BE2C (cell line): ENCODE measurements around the gene THYN1.
"Not testable (repeated sequence)": the region's sequence is repeated elsewhere in the genome, so short reads cannot be mapped to it uniquely, and the experiment has no call there.

ENCODE experiments used
- DNase-seq: peaks from one replicate; pipeline ENCODE4 v3.0.0-alpha.2; 2020
- H3K27me3 ChIP-seq: fragments of 250-450 bp; sonication (Bioruptor Pico); 2 replicates; pipeline ENCODE4 v1.5.1; 2020; ENCODE audit warnings: mild to moderate bottlenecking
- H3K36me3 ChIP-seq: fragments of 250-450 bp; sonication (Bioruptor Pico); 2 replicates; pipeline ENCODE4 v1.5.1; 2020; ENCODE audit warnings: mild to moderate bottlenecking
- H3K4me1 ChIP-seq: fragments of 250-450 bp; sonication (Bioruptor Pico); 2 replicates; pipeline ENCODE4 v1.5.1; 2020
- H3K4me3 ChIP-seq: 2 replicates; pipeline ENCODE4 v1.5.1; 2011; ENCODE audit warnings: low read depth, low read length
- H3K9me3 ChIP-seq: fragments of 250-450 bp; sonication (Bioruptor Pico); 2 replicates; pipeline ENCODE4 v1.5.1; 2020
- TF ChIP-seq, protein P1 (sequence below): IDR thresholded peaks from 2 replicates; pipeline ENCODE4 v1.5.1; 2012; ENCODE audit warnings: mild to moderate bottlenecking, low read depth, low read length

THYN1 gene

DNA sequence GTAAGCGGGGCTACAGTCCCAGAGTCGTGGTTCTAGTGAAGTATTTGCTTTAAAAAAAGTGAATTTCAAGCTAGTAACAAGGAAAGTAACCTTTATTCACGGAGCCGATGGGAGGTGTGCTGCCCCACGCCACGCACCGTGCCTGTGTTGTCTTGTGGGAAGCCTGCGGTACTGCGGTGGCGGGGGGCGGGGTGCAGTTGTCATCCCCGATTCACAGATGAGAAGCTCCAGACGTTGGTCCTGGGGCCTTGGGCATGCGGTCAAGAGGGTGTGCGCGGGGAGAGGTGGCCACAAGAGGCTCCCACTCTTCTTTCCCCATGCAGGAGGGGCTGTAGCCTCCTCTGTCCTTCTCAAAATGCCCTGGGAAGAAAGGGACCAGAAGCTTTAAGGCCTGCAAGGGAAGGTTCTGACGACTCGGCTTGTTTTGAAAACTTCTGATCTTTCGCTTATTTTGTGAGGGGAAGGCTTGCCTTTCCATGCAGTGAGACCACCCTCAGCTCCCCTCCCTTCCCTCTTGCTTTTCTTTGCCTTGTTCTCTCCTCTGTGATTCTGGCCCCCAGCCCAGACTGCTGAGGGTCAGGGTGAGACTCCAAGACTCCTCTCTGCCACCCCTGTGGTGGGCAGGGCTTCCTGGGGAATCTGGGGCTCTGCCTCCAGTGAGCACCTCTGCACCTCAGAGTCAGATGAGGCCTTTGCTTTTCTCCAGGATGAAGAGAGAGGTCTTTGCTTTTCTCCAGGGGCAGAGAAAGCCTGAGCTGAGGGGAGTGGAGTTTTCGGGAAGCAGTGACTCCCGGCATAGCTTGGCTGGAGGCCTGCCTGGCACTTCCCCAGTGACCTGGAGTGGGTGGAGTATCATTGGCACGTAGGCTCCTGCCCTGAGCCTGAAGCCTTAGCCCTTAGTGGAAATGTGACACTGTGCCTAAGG lies 29.2 kb upstream of the THYN1 start:
- Histone ChIP-seq H3K36me3 (no peaks in the 10 kb centered on the region), H3K4me1 (no peaks in the 10 kb centered on the region), H3K4me3 (no peak overlapping the region), H3K27me3 (peaks cover 33% of the 10 kb centered on the region), H3K9me3 (no peaks in the 10 kb centered on the region)
- TF ChIP-seq, protein P1, sequence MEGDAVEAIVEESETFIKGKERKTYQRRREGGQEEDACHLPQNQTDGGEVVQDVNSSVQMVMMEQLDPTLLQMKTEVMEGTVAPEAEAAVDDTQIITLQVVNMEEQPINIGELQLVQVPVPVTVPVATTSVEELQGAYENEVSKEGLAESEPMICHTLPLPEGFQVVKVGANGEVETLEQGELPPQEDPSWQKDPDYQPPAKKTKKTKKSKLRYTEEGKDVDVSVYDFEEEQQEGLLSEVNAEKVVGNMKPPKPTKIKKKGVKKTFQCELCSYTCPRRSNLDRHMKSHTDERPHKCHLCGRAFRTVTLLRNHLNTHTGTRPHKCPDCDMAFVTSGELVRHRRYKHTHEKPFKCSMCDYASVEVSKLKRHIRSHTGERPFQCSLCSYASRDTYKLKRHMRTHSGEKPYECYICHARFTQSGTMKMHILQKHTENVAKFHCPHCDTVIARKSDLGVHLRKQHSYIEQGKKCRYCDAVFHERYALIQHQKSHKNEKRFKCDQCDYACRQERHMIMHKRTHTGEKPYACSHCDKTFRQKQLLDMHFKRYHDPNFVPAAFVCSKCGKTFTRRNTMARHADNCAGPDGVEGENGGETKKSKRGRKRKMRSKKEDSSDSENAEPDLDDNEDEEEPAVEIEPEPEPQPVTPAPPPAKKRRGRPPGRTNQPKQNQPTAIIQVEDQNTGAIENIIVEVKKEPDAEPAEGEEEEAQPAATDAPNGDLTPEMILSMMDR: no peak
- DNase-seq: no peak

DNA sequence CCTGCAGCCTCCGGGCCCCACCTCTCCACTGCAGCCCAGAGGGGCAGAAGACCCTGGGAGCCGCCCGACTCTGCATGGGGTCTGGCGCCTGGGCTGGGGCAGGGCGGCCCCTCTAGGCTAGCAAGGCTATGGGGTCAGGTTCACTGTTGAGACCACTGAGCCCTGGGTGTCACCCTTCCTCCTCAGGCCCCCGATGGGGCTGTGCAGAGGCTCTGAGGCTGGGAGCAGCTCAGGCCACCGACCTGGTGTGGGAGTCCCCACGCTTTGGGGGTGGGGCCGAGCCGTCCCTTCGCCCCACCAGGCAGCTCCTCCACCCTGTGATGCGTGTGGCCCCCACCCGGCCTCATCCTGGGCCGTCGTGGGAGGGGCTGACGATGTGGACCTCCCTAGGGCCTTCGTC lies 28.5 kb upstream of the THYN1 start:
- H3K9me3 ChIP-seq, H3K4me3 ChIP-seq, H3K36me3 ChIP-seq, H3K4me1 ChIP-seq, DNase-seq: not testable (repeated sequence)
- H3K27me3 ChIP-seq: peaks cover 40% of the 10 kb centered on the region

DNA sequence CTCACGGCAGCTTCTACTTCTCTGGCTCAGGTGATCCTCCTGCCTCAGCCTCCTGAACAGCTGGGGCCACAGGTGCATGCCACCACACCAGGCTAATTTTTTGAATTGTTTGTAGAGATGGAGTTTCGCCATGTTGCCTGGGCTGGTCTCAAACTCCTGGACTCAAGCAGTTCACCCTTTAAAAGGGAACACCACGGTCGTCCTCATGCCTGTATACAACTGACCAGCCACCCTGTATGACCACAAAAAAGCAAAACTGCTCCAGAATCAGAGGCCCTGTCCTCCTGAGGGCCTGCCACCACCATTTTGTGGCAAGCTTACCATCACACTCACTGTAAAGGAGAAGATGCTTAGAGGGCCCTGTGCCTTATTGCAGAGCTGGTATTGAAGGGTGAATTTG lies 25.2 kb upstream of the THYN1 start:
- no peak for DNase-seq
- Histone ChIP-seq H3K4me1 (no peaks in the 10 kb centered on the region), H3K9me3 (no peaks in the 10 kb centered on the region), H3K4me3 (no peak overlapping the region), H3K27me3 (peaks cover 73% of the 10 kb centered on the region), H3K36me3 (no peaks in the 10 kb centered on the region)
- TF ChIP-seq, protein P1: no peak

DNA sequence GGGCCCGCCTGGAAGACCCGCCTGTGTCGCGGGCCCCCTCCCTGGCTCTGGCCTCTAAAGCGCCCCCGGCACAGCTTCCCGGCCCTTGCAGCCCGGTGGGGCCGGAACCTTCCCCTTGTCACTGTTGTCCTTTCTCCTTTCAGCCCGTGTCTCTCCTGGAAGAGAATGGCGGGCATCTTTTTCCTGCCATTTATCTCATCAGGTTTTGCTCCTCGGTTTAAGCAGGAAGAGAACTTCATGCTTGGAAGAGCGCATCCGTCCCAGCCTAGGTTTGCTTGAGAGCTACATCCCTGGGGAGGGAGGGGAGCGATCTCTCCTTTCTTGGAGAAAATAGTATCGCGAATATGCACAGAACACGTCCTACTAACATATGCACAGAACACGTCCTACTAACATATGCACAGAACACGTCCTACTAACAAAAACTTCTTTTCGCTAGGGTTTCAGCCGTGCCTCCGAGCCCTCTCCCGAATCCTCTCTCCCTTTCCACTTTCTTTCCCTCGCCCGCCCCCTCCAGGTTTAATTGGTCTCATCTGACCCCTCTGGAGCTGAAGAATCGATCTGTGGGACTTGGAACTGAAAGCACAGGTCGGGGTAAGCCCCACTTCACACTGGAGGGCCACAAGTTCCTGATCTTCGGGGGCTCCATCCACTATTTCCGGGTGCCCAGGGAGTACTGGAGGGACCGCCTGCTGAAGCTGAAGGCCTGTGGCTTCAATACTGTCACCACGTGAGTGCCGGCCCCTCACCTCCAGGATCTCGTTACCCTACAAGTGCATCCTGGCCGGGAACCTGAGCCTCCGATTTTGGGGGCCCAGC lies 24.2 kb upstream of the THYN1 start:
- DNase-seq: no peak

DNA sequence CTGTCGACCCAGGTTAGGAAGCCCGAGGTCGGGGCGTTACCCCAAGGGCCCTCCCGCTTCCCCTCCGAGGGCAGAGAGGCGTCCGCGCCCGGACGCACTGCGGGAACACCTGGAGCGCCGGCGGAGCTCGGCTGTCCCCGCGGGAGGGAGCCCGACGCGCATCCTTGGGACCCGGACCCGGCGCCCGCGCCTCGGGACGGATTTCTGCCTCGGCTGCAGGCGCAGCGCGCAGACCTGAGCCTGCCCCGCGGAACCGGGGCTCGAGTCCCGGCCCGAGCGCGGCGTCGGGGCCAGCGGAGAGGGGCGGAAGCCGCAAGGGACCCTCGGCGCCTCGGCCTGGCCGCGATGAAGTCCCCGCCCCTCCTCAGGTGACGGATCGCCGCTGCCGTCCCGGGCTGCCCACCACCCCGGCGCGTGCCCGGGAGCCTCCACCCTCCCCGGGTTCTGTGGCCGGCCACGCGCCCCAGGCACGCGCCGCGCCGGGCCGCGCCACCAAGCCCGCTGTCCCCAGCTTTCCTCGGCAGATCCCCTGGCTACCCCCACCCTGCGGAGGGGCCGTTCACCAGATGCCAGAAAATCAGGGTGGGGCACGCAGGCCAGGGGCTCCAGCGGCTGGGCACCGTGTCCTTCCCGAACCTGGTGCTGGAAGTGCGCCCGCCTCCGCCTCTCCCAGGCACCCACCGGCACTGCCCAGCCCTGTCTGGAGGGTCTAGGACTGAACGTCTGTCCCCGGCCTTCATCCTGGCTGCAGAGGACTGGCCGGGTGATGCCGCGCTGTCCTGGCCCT lies 23.4 kb upstream of the THYN1 start:
- H3K27me3 ChIP-seq: peaks cover 89% of the 10 kb centered on the region
- TF ChIP-seq, protein P1: no peak
- H3K4me1 ChIP-seq: no peaks in the 10 kb centered on the region
- no peaks in the 10 kb centered on the region for H3K36me3 ChIP-seq
- no peak overlapping the region; the same call in 1 of the 2 replicates for H3K4me3 ChIP-seq
- DNase-seq: no peak
- no peaks in the 10 kb centered on the region for H3K9me3 ChIP-seq

More for the DNA sequence above, 24.2 kb upstream of the THYN1 start:
- no peaks in the 10 kb centered on the region for H3K4me1 ChIP-seq
- H3K27me3 ChIP-seq: peaks cover 81% of the 10 kb centered on the region
- TF ChIP-seq, protein P1: no peak
- no peaks in the 10 kb centered on the region for H3K36me3 ChIP-seq
- no peaks in the 10 kb centered on the region for H3K9me3 ChIP-seq
- H3K4me3 ChIP-seq: no peak overlapping the region
